ENCODE data around the gene NEIL1.
"Not testable (repeated sequence)": the region's sequence is repeated elsewhere in the genome, so short reads cannot be mapped to it uniquely, and the experiment has no call there.

GRCh38 chr15:75312548-75312947, 34.3 kb upstream of the NEIL1 start:
- not testable (repeated sequence) for TF ChIP-seq YBX1 (IDR thresholded peaks at IDR 0.05); MAX (IDR thresholded peaks at IDR 0.05; ENCODE audit: low read depth, low read length); POLR2A (IDR thresholded peaks at IDR 0.05; ENCODE audit: low read depth, low read length); E2F4 (IDR thresholded peaks at IDR 0.05; ENCODE audit: low read depth, low read length); CTCF (IDR thresholded peaks at IDR 0.05 in 2 of 3, conservative IDR thresholded peaks at IDR 0.05 in 1 of 3; ENCODE audit: control insufficient read depth in 2 of 3, extremely low read depth in 1 of 3, insufficient read depth in 1 of 3, low read depth in 3 of 3, low read length in 3 of 3); EP300 (IDR thresholded peaks at IDR 0.05; ENCODE audit: borderline replicate concordance in 1 of 2, control insufficient read depth in 1 of 2, low read depth in 2 of 2, low read length in 2 of 2); CBX5 (IDR thresholded peaks at IDR 0.05; ENCODE audit: low read depth)
